IPS-11a (cell line): ENCODE results near the gene SNX1.
"Not testable (repeated sequence)": the region's sequence is repeated elsewhere in the genome, so short reads cannot be mapped to it uniquely, and the experiment has no call there.

Source experiments
- H3K4me3 ChIP-seq: one replicate; pipeline ENCODE4 v1.5.1; 2013; ENCODE audit warnings: low read depth, low read length, control low read depth

Gene SNX1

GRCh38 chr15:64111679-64112050 lies 15.9 kb downstream of the SNX1 start:
- H3K4me3 ChIP-seq = no peak overlapping the region

GRCh38 chr15:64112073-64112772 lies 16.4 kb downstream of the SNX1 start:
- no peak overlapping the region for H3K4me3 ChIP-seq

- H3K4me3 ChIP-seq = no peak overlapping the region
Observed at GRCh38 chr15:64112904-64113303, 17.1 kb downstream of the SNX1 start.

GRCh38 chr15:64117759-64118487 lies 22.1 kb downstream of the SNX1 start:
- H3K4me3 ChIP-seq = no peak overlapping the region

GRCh38 chr15:64120322-64120721 lies 24.5 kb downstream of the SNX1 start:
- H3K4me3 ChIP-seq = not testable (repeated sequence)

- no peak overlapping the region for H3K4me3 ChIP-seq
Observed at GRCh38 chr15:64121614-64122013, 25.8 kb downstream of the SNX1 start.

- H3K4me3 ChIP-seq = no peak overlapping the region
Observed at GRCh38 chr15:64122444-64122843, 26.7 kb downstream of the SNX1 start.

- no peak overlapping the region for H3K4me3 ChIP-seq
Observed at GRCh38 chr15:64122936-64123351, 27.2 kb downstream of the SNX1 start.

- no peak overlapping the region for H3K4me3 ChIP-seq
Observed at GRCh38 chr15:64125978-64126377, 30.2 kb downstream of the SNX1 start.

- H3K4me3 ChIP-seq = no peak overlapping the region
Observed at GRCh38 chr15:64127521-64128270, 31.9 kb downstream of the SNX1 start.

- H3K4me3 ChIP-seq = no peak overlapping the region
Observed at GRCh38 chr15:64130159-64130558, 34.4 kb downstream of the SNX1 start.

GRCh38 chr15:64131547-64131946 lies 35.8 kb downstream of the SNX1 start:
- H3K4me3 ChIP-seq = no peak overlapping the region

- H3K4me3 ChIP-seq = no peak overlapping the region
Observed at GRCh38 chr15:64132217-64132616, 36.4 kb downstream of the SNX1 start.

GRCh38 chr15:64133623-64134344 lies 38.0 kb downstream of the SNX1 start:
- H3K4me3 ChIP-seq = no peak overlapping the region

GRCh38 chr15:64134345-64134829 lies 38.6 kb downstream of the SNX1 start:
- no peak overlapping the region for H3K4me3 ChIP-seq

- H3K4me3 ChIP-seq = no peak overlapping the region
Observed at GRCh38 chr15:64136347-64136746, 40.6 kb downstream of the SNX1 start.

- no peak overlapping the region for H3K4me3 ChIP-seq
Observed at GRCh38 chr15:64137226-64137833, 41.5 kb downstream of the SNX1 start.

GRCh38 chr15:64138331-64138941 lies 42.7 kb downstream of the SNX1 start:
- H3K4me3 ChIP-seq = no peak overlapping the region

- H3K4me3 ChIP-seq = no peak overlapping the region
Observed at GRCh38 chr15:64141798-64142512, 46.2 kb downstream of the SNX1 start.

- no peak overlapping the region for H3K4me3 ChIP-seq
Observed at GRCh38 chr15:64143276-64143675, 47.5 kb downstream of the SNX1 start.
